Mesendoderm (in vitro differentiated cells): Measurements from ENCODE around the gene MRPL21.
A peak's percentile ranks its signal among the peaks of the same experiment; 100 is the strongest.

Experiments
- DNase-seq: peaks from one replicate; pipeline ENCODE4 v3.0.0; 2013
- H2AK5ac ChIP-seq: 2 replicates; pipeline ENCODE4 v1.6.1; 2013; ENCODE audit warnings: low read length, inconsistent platforms
- H2BK120ac ChIP-seq: 2 replicates; pipeline ENCODE4 v1.6.1; 2013; ENCODE audit warnings: low read depth, mild to moderate bottlenecking, low read length, moderate library complexity, mixed read lengths
- H2BK15ac ChIP-seq: replicated peaks from 2 replicates; pipeline ENCODE4 v1.6.1; 2013; ENCODE audit warnings: low read depth, mild to moderate bottlenecking, moderate library complexity
- H2BK5ac ChIP-seq: 2 replicates; pipeline ENCODE4 v1.6.1; 2013; ENCODE audit warnings: low read length, inconsistent platforms
- H3K18ac ChIP-seq: 2 replicates; pipeline ENCODE4 v1.6.1; 2013; ENCODE audit warnings: mild to moderate bottlenecking, low read length, mixed read lengths
- H3K23ac ChIP-seq: one replicate; pipeline ENCODE4 v1.6.1; 2013; ENCODE audit warnings: low read length
- H3K27ac ChIP-seq: 2 replicates; pipeline ENCODE4 v1.5.1; 2013; ENCODE audit warnings: low read depth, mild to moderate bottlenecking, inconsistent platforms, low read length, moderate library complexity
- H3K27me3 ChIP-seq: 2 replicates; pipeline ENCODE4 v1.6.1; 2013; ENCODE audit warnings: low read length, control low read depth, mild to moderate bottlenecking, inconsistent platforms; ENCODE audit not compliant: insufficient read depth, poor library complexity
- H3K36me3 ChIP-seq: 2 replicates; pipeline ENCODE4 v1.6.1; 2013; ENCODE audit warnings: low read length, inconsistent platforms; ENCODE audit not compliant: control insufficient read depth, insufficient read depth
- H3K4ac ChIP-seq: one replicate; pipeline ENCODE4 v1.6.1; 2013; ENCODE audit warnings: low read depth, mild to moderate bottlenecking, low read length, moderate library complexity
- H3K4me1 ChIP-seq: 2 replicates; pipeline ENCODE4 v1.6.1; 2013; ENCODE audit warnings: low read depth, low read length, inconsistent platforms; ENCODE audit not compliant: control insufficient read depth
- H3K4me2 ChIP-seq: 2 replicates; pipeline ENCODE4 v1.6.1; 2013; ENCODE audit warnings: low read length
- H3K4me3 ChIP-seq: 2 replicates; pipeline ENCODE4 v1.5.1; 2013; ENCODE audit warnings: mild to moderate bottlenecking, low read length
- H3K56ac ChIP-seq: one replicate; pipeline ENCODE4 v1.6.1; 2013; ENCODE audit warnings: low read length
- H3K79me1 ChIP-seq: 2 replicates; pipeline ENCODE4 v1.6.1; 2013; ENCODE audit warnings: low read length, inconsistent platforms
- H3K79me2 ChIP-seq: 2 replicates; pipeline ENCODE4 v1.6.1; 2013; ENCODE audit warnings: mild to moderate bottlenecking, low read length; ENCODE audit not compliant: control insufficient read depth, insufficient read depth
- H3K9ac ChIP-seq: 2 replicates; pipeline ENCODE4 v1.6.1; 2013; ENCODE audit warnings: low read length, inconsistent platforms
- H4K5ac ChIP-seq: one replicate; pipeline ENCODE4 v1.6.1; 2013; ENCODE audit warnings: low read length
- H4K8ac ChIP-seq: one replicate; pipeline ENCODE4 v1.6.1; 2013; ENCODE audit warnings: low read depth, mild to moderate bottlenecking, control low read depth, low read length, moderate library complexity
- WGBS: extraction: QIAGEN DNeasy Blood & Tissue Kit; methylation state at CpG from one replicate; pipeline ENCODE4 v1.1.7; 2013; ENCODE audit warnings: low lambda C conversion rate, missing lambda C conversion rate; ENCODE audit not compliant: insufficient coverage; ENCODE audit errors: extremely low coverage; 5-methylcytosine and 5-hydroxymethylcytosine counted together

MRPL21 gene

DNA sequence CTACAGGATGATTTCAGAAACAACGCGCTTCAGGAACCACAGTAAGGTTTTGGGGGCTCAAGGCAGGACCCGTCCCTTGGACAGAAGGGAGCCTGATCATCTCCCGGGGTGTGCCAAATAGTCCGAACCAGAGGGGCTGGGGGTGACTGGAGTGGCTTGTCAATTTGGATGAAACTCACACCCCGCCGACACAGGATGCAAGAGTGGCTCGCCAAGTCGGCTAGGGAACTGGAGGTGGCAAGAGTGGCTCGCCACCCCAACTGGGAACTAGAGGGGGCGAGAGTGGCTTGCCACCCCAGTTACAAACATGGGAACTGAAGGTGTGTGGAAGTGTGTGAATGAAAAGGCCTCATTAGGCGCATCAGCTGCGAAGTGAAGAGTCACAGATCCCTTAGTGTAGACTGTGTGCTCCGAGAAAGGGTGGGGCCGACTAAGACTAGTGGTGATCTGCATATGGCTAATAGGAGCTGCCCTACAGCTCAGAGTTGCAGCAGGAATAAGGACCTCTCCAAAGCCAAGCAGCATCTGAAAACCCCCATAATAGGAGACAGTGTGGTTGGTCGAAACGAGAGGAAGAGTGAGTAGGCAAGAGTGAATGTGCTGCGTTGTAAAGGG, 35.3 kb downstream of the MRPL21 start:
- no peak overlapping the region for H2BK5ac ChIP-seq
- H3K27me3 ChIP-seq = no peaks in the 10 kb centered on the region
- no peak for DNase-seq
- no peak overlapping the region for H3K9ac ChIP-seq
- H2BK120ac ChIP-seq = no peak overlapping the region
- no peaks in the 10 kb centered on the region for H3K4me1 ChIP-seq
- H3K79me1 ChIP-seq = no peaks in the 10 kb centered on the region
- H3K18ac ChIP-seq = no peak overlapping the region
- no peak overlapping the region for H3K4ac ChIP-seq
- H4K5ac ChIP-seq = no peak overlapping the region
- no peak overlapping the region for H4K8ac ChIP-seq
- H3K79me2 ChIP-seq = no peaks in the 10 kb centered on the region
- H3K27ac ChIP-seq = no peak overlapping the region
- no peak overlapping the region for H2BK15ac ChIP-seq
- H3K36me3 ChIP-seq = no peaks in the 10 kb centered on the region
- no peak overlapping the region for H3K4me2 ChIP-seq
- H2AK5ac ChIP-seq = no peak overlapping the region
- H3K4me3 ChIP-seq = no peak overlapping the region
- H3K23ac ChIP-seq = no peak overlapping the region
- peak overlapping the region; percentile 31 for H3K56ac ChIP-seq
- no CpG with 5 or more reads among the region's 18 CpGs for WGBS

DNA sequence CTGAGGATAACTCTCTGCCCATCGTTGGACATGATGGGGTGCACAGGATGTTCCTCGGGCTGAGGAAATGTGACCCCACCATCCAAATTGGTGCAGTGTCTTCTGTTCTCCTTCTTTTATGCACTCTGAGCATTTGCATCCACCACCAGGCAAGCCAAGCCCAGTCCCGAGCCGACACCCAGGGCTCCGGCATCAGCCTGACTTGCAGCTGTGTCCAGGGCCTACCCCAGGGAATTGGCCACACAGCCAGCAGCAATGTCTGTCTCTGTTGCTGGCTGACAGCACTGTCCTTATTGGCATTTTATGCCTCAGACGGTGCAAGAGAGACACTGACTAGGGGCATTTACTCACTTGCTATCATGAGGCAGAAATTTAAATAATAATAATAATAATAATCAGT, 36.6 kb downstream of the MRPL21 start:
- Histone ChIP-seq H4K5ac (no peak overlapping the region), H2BK5ac (no peak overlapping the region), H3K56ac (no peak overlapping the region), H3K79me1 (no peaks in the 10 kb centered on the region), H2BK120ac (no peak overlapping the region), H3K9ac (no peak overlapping the region), H3K4me3 (no peak overlapping the region), H3K4me1 (no peaks in the 10 kb centered on the region), H3K27me3 (no peaks in the 10 kb centered on the region), H4K8ac (no peak overlapping the region), H2BK15ac (no peak overlapping the region), H3K27ac (no peak overlapping the region), H3K18ac (no peak overlapping the region), H2AK5ac (no peak overlapping the region), H3K23ac (no peak overlapping the region), H3K79me2 (no peaks in the 10 kb centered on the region), H3K4me2 (no peak overlapping the region), H3K36me3 (no peaks in the 10 kb centered on the region), H3K4ac (no peak overlapping the region)
- no peak for DNase-seq
- no CpG with 5 or more reads among the region's 6 CpGs for WGBS

DNA sequence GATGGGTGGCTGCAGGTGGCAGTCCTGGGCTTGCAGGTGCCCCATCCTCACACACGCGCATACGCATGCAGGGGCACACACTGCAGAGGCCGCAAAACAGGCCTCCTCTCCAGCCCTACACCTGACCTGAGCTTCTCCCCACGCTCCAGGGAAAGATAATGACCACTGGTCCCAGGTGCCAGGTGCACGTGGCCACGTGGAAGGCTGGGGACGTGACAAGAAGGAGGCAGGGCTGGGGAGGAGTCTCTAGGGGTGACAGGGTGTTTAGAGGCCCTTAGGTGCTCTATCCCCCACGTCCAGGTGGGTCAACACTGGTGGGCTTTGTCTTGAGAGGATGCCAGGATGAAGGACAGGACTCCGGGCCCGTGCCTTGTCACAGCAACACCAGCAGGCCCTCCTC, 38.4 kb downstream of the MRPL21 start:
- no CpG with 5 or more reads among the region's 11 CpGs for WGBS
- no peak overlapping the region for H2BK120ac ChIP-seq

DNA sequence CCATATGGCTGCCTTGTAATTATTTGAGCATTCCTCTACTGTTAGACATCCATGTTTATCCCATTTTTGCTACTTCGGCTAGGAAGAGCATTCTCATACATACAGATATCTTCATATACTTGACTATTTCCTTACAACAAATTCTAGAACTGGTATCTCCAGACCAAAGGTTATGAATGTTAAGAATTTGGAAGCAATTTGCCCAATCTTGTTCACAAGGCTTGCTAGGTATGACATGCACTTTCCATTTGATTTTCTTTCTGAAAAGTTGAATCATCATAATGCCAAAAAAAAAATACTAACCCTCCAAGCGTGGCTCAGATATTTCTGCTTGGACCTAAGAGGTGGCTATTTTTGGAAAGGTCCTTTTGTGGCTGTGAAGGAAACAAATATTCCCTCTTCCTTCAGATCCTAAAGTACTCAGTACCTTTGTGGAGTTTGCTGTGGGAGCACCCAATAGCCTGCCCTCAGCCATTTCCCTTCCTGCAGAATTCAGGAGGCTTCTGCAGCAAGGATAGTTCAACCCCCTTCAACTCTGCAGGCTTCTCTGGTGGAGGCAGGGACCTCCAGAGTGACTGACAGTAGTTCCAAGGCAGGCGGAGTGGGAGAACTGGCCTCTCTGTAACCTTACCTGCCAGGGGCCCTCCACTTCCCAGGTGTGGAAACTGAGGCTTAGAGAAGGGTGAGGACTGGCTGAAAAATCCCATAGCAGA, 39.9 kb downstream of the MRPL21 start:
- Histone ChIP-seq H3K18ac (no peak overlapping the region), H3K23ac (no peak overlapping the region), H2AK5ac (no peak overlapping the region), H3K27ac (no peak overlapping the region), H2BK5ac (no peak overlapping the region), H3K4me2 (no peak overlapping the region), H2BK120ac (no peak overlapping the region), H3K27me3 (no peaks in the 10 kb centered on the region), H3K79me1 (no peaks in the 10 kb centered on the region), H2BK15ac (no peak overlapping the region), H3K36me3 (no peaks in the 10 kb centered on the region), H3K4ac (no peak overlapping the region), H3K79me2 (no peaks in the 10 kb centered on the region), H3K4me3 (no peak overlapping the region), H3K56ac (no peak overlapping the region), H3K4me1 (no peaks in the 10 kb centered on the region), H4K8ac (no peak overlapping the region), H4K5ac (no peak overlapping the region), H3K9ac (no peak overlapping the region)
- WGBS = no CpG with 5 or more reads among the region's 3 CpGs
- no peak for DNase-seq

More for the DNA sequence above, 38.4 kb downstream of the MRPL21 start:
- no peaks in the 10 kb centered on the region for H3K27me3 ChIP-seq
- H2BK5ac ChIP-seq = no peak overlapping the region
- H3K9ac ChIP-seq = no peak overlapping the region
- H3K56ac ChIP-seq = no peak overlapping the region
- H3K4me2 ChIP-seq = no peak overlapping the region
- no peak overlapping the region for H3K23ac ChIP-seq
- H3K27ac ChIP-seq = no peak overlapping the region
- H3K79me1 ChIP-seq = no peaks in the 10 kb centered on the region
- no peak overlapping the region for H2BK15ac ChIP-seq
- H2AK5ac ChIP-seq = no peak overlapping the region
- no peak overlapping the region for H4K8ac ChIP-seq
- H3K4ac ChIP-seq = no peak overlapping the region
- no peak overlapping the region for H4K5ac ChIP-seq
- H3K4me3 ChIP-seq = no peak overlapping the region
- no peaks in the 10 kb centered on the region for H3K79me2 ChIP-seq
- no peaks in the 10 kb centered on the region for H3K4me1 ChIP-seq
- H3K18ac ChIP-seq = no peak overlapping the region
- no peaks in the 10 kb centered on the region for H3K36me3 ChIP-seq
- no peak for DNase-seq

DNA sequence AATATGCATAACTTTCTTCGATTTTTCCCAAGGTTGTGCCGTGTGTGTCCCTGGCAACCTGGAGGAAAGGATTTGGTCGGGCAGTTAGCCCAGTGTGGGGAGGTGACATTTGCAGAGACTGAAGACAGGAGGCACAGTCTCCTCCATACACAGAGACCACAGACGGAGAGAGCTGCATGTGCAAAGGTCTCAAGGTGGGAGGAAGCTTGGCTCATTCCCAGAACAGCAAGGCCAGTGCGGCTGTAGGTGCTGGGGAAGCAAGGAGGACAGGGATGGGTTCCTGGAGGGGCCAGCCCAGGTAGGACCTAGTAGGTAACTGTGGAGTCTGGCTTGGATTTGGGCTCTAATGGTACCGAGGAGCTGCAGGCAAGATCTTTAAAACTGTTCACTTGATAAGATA, 41.2 kb downstream of the MRPL21 start:
- H3K79me1 ChIP-seq = no peaks in the 10 kb centered on the region
- H4K8ac ChIP-seq = no peak overlapping the region
- no peak overlapping the region for H2BK120ac ChIP-seq
- no peak overlapping the region for H4K5ac ChIP-seq
- H3K27me3 ChIP-seq = no peaks in the 10 kb centered on the region
- no peak overlapping the region for H3K9ac ChIP-seq
- H2AK5ac ChIP-seq = no peak overlapping the region
- H2BK15ac ChIP-seq = no peak overlapping the region
- no CpG with 5 or more reads among the region's 6 CpGs for WGBS
- no peaks in the 10 kb centered on the region for H3K4me1 ChIP-seq
- no peak overlapping the region for H3K27ac ChIP-seq
- no peak overlapping the region for H2BK5ac ChIP-seq
- H3K4me2 ChIP-seq = no peak overlapping the region
- no peak overlapping the region for H3K56ac ChIP-seq
- DNase-seq = no peak
- H3K36me3 ChIP-seq = no peaks in the 10 kb centered on the region
- H3K18ac ChIP-seq = no peak overlapping the region
- no peak overlapping the region for H3K4me3 ChIP-seq
- no peaks in the 10 kb centered on the region for H3K79me2 ChIP-seq
- no peak overlapping the region for H3K23ac ChIP-seq
- H3K4ac ChIP-seq = no peak overlapping the region

DNA sequence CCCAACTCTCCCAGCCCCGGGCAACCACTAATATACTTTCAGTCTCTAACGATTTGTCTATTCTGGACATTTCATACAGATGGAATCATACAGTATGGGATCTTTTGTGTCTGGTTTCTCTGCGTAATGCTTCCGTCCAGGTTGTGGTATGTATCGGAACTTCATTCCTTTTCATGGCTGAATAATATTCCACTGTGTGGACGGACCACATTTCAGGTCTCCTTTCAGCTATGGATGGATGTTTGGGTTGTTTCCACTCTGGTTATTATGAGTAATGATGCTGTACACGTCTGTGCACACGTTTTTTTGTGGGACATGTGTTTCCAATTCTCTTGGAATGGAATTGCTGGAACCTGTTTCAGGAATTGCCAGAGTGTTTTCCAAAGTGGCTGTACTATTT, 44.5 kb downstream of the MRPL21 start:
- Histone ChIP-seq H2AK5ac (no peak overlapping the region), H4K8ac (no peak overlapping the region), H3K56ac (no peak overlapping the region), H3K27ac (no peak overlapping the region), H3K79me2 (no peaks in the 10 kb centered on the region), H3K4me2 (no peak overlapping the region), H2BK120ac (no peak overlapping the region), H3K18ac (no peak overlapping the region), H3K4me1 (no peaks in the 10 kb centered on the region), H3K4ac (no peak overlapping the region), H2BK5ac (no peak overlapping the region), H3K23ac (no peak overlapping the region), H3K79me1 (no peaks in the 10 kb centered on the region), H3K27me3 (peaks cover 2% of the 10 kb centered on the region), H4K5ac (no peak overlapping the region), H2BK15ac (no peak overlapping the region), H3K4me3 (no peak overlapping the region), H3K9ac (no peak overlapping the region), H3K36me3 (no peaks in the 10 kb centered on the region)
- no peak for DNase-seq
- no CpG with 5 or more reads among the region's 8 CpGs for WGBS
